Measurements from ENCODE around the gene ALDOA.

DNA sequence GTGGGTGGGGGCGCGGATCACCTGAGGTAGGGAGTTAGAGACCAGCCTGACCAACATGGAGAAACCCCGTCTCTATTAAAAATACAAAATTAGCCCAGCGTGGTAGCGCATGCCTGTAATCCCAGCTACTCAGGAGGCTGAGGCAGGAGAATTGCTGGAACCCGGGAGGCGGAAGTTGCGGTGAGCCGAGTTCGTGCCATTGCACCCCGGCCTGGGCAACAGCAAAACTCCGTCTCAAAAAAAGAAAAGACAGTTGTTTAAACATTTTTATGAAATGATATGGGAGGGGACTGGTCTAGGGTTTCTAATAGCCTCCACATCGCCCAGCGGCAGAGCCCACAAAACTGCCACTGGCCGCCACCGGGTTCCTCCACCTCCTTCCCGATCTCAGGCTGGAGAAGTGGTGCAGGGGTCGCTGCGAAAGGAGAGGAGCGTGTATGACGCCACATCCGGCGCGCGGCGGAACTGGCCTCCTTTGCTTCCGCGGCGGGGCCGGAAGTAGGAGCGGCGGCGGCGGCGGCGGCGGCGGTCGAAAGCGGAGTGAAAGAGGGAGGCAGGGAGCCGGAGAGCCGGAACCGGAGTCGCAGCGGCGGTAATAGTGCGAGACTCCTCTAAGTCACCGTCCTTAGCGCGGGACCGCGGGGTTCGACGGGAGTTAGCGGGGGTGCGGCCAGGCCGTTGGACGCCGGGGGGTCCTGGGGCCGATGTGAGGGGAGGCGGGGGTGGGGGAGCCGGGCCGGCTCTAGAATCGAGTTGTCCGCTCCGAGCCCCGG lies 10.1 kb downstream of the ALDOA start, which contains the start of gene PPP4C:
- TF ChIP-seq, protein P1, sequence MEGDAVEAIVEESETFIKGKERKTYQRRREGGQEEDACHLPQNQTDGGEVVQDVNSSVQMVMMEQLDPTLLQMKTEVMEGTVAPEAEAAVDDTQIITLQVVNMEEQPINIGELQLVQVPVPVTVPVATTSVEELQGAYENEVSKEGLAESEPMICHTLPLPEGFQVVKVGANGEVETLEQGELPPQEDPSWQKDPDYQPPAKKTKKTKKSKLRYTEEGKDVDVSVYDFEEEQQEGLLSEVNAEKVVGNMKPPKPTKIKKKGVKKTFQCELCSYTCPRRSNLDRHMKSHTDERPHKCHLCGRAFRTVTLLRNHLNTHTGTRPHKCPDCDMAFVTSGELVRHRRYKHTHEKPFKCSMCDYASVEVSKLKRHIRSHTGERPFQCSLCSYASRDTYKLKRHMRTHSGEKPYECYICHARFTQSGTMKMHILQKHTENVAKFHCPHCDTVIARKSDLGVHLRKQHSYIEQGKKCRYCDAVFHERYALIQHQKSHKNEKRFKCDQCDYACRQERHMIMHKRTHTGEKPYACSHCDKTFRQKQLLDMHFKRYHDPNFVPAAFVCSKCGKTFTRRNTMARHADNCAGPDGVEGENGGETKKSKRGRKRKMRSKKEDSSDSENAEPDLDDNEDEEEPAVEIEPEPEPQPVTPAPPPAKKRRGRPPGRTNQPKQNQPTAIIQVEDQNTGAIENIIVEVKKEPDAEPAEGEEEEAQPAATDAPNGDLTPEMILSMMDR (IDR thresholded peaks at IDR 0.05), result peak in 2 of 4 experiments; percentile 18 to 22
- TF ChIP-seq POLR2A (IDR thresholded peaks at IDR 0.05), result peak; percentile 53 to 78

Data from uterus (tissue), 2 donors.